HG02678 (cell line): Measurements from ENCODE around the gene TTC28.
"Not testable (repeated sequence)": the region's sequence is repeated elsewhere in the genome, so short reads cannot be mapped to it uniquely, and the experiment has no call there.

Source experiments
- ATAC-seq: cut with Tn5 transposase; IDR thresholded peaks from one replicate; pipeline ENCODE4 v1.9.1; 2021; ENCODE audit warnings: mild to moderate bottlenecking, moderate library complexity; ENCODE audit not compliant: unreplicated experiment

The TTC28 gene

DNA sequence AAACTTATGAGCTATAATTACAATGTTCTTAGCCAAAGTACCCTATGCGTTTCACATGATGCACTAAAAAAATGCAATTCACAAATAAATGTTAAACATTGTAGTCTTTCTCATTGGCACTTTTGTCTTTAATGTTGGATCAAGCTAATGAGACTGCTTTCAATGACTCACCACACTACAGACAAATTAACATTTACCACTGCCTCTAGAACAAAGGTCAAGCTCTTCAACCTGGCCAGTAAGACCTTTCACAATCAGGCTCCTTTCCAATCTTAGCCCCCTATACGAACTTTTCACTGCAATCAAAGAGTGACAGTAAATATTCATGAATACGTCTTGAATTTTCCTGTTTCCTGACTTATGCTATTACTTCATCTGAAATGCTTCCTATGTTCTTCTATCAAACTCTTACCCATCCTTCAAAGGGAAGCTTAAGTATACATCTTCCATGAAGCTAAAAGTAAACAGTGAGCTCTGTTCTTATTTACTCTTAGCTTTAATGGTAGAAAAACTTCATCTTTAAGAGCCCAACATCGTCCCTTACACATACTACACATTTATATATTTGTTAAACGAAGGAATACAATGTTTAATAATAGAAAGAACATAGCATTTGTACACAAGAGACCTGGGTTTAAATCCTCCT is 433.9 kb downstream of the TTC28 start:
- no peak for ATAC-seq

DNA sequence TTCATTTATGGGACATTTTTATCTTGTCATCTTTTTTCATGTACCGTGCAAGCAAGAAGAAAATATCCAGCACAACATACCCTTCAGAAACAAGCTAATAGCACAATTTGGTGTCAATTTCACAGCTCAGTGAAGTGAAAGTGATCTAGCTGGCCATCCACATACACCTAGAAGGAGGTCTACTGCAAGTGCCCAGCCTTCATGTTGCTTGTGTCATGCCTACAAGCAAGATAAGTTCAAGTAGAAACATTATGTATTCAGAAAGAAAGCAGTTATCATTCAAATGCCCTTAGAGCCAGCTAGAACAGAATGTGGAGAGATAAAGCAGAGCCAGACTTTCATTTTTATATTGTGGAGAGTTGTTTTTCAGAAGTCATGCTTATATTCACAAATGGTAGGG is 434.9 kb downstream of the TTC28 start:
- no peak for ATAC-seq

DNA sequence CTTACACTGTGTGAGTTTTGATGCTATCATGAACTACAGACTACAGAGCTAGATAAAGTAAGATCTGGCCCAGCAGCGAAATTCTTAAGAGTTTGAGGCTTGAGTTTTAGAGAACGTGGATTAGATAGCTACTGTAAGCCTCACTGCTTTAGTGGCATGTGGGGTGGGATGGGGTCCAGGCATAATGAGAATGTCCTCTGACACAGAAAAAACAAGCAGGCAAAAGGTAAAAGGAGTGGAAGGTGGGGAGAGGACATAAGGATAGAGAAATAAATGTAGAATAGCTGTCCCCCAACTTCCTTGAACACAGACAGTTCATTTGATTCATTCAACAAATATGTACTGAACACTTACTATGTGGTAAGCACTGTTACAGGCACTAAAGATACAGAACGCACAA is 436.1 kb downstream of the TTC28 start:
- ATAC-seq, result no peak

DNA sequence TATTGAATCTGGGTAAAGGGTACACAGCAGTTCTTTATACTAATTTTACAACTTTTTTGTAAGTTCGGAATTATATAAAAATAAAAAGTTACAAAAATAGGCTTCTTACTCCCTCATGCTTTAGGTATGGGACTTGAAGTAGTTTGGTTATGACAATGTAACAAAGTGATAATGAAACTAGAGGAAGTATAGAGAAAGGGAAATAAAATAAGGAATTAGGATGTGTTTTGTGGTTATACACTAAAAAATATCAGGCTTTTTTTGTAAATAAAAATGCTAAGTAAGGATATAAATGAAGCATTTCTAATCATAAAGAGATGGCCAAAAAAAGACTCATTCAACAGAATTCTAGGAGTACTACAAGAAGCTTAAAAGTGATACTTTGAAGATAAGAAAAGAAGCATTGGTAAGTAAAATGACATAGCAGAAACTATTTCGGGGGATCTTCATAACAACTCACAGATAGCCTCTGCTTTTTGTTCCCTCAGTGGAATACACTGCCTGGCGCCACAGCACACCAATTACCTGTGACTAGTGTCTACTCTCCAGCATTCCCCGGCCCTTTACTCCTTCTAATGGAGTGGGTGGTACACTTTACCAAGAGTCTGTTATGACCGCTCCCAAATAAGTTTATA is 437.9 kb downstream of the TTC28 start:
- ATAC-seq, result no peak

DNA sequence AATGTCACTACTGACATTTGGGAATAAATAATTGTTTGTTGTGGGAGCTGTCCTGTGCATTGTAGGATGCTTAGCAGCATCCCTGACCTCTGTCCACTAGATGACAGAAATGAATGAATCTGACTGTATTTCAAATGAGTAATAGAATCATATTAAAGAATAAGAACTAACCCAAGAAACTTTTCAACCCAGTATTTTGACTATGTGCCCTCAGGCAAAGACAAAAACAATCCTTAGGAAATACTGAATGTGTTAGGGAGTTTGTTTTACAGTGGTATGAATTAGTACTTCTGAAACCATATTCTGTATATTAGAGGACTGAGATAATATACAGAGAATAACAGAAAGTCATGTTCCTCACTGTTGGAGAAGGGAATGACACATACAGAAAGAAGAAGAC is 439.7 kb downstream of the TTC28 start:
- ATAC-seq, result no peak

DNA sequence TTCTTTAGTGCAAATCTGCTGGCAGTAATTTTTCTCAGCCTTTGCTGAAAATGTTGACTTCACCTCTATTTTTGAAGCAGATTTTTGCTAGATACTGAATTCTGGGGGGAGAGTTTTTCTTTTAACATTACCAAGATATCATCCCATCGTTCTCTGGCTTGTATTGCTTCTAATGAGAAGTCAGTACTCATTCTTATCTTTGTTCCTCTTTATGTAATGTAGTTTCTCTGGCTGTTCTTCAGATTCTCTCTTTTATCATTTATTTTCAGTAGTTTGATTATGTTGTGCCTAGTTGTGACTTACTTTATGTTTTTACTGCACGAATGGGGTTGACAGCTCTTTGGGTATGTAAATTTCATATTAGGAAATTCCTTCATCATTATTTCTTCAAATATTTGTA is 441.9 kb downstream of the TTC28 start:
- no peak for ATAC-seq

DNA sequence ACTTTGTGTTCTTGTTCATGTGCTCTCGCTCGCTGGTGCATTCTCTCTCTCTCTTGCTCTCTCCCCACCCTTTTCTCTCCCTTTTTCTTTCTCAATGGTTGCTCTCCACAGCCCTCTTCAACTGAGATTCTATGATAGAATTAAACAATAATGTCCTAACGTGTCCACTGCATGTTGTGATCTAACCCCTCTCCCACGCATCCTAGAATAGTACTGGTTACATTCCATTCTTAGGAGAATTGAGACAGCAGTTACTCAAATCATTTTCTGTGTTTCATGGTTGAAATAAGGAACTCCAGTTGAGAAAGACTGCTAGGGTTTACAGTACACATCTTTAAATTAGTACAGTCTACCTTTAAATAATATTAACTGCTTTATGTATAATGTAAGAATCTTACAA is 442.5 kb downstream of the TTC28 start:
- no peak for ATAC-seq

DNA sequence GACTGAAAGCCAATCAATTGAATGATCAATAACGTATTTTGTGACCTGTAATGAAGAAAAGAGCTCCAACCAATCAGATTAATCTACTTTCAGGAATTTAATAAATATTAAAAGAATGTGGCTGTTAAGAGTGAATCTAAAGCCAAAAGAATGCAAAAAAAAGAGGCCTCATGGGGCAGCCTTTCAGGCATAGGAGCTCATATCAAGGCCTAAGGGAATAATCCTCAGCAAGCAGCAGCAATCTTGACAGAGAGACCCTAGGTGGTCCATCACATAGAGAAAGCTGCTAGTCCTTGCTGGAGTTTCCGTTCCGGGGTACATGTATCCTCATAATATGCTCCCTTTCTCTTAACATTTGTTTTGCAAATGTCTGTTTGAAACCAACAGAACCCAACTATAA is 447.4 kb downstream of the TTC28 start:
- no peak for ATAC-seq

DNA sequence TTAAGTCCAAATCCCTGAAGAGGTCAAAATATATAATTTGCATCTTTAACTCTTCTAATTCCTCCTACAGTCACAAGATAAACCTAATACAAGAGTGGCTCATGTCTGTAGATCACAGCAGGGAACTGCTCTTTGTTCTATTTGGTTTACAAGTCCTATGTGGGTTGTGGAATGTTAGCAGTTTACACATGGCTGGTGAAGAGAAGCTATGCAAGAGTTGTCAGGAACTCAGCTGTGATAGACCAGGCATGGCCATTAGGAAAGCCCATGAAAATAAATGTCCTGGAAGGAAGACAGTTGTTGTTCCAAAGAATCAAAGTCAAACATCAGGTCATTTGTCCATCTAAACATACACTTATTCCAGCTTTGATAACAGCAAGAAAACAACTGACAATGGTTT is 448.2 kb downstream of the TTC28 start:
- ATAC-seq, result no peak

DNA sequence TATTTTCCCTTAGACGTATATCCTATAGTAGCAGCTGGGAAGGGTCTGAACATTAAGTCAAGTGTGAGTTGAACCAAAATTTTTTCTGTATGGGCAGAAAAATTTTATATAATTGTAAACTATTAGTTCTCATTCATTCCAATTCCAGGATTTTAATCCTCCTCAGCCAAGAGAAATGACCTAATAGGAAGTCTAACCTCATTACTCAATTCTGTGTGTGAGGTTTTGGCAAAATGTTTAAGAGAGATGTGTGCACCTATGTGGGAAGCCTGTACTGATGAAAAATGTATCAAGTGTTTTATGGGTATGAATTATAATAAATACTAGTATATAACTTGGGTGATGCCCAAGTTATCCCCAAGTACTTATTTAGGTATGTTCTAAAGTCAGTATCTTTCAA is 449.0 kb downstream of the TTC28 start:
- ATAC-seq, result no peak

DNA sequence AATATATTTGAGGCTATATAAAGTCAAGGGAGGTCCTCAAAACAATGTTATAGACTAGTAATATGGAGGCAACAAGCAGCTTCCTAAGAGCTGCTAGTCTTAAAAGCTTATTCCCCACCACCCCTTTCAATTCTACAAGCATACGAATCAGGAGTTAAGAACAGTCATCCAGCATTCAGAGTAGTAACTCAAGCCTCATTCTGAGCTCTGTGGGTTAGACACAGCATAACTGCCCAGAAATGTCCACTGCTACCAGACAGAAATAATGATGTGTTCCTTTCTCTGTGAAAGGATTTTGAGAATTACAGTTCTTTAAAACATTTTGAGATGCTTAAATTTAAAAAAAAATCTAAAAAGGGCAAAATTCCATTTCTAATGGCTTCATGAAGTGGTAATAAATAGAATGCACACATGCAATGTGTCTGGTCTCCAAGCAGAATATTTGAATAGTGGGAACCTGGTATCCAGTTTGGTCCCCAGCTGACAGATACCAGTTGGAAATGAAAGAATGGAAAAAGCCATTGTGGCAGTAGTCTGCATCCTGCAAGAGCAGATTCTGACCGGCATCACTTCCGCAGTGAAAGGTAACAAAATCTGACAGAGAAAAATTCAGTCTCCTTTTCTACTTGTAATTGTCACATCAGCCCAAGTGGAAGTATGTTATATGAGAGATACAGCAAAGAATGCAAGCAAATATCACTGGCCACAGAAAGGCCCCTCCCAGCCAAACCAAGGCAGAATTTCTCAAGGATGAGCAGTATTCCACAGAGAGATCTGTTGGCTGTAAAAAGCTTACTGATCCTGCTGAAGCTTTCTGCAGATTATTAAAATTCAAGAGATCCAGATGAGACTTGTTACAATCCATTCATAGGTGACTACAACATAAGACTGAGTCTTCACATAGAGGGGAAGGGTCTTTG is 449.8 kb downstream of the TTC28 start:
- no peak for ATAC-seq

DNA sequence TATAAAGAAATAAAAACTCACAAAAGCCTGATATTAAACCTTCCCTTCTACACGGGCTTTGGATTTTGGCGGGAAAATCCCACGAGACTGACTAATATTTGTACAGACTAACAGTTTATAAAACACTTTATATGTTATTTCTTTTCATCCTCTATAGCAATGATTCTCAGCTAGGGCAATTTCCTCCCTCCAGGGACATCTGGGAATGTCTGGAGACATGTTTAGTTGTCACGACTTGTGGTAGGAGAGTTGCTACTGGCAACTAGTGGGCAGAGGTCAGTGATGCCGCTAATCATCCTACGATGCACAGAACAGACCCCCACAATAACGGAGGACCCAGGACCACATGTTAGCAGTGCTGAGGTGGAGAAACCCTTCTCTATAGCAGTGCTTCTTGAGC is 455.8 kb downstream of the TTC28 start:
- ATAC-seq, result no peak

DNA sequence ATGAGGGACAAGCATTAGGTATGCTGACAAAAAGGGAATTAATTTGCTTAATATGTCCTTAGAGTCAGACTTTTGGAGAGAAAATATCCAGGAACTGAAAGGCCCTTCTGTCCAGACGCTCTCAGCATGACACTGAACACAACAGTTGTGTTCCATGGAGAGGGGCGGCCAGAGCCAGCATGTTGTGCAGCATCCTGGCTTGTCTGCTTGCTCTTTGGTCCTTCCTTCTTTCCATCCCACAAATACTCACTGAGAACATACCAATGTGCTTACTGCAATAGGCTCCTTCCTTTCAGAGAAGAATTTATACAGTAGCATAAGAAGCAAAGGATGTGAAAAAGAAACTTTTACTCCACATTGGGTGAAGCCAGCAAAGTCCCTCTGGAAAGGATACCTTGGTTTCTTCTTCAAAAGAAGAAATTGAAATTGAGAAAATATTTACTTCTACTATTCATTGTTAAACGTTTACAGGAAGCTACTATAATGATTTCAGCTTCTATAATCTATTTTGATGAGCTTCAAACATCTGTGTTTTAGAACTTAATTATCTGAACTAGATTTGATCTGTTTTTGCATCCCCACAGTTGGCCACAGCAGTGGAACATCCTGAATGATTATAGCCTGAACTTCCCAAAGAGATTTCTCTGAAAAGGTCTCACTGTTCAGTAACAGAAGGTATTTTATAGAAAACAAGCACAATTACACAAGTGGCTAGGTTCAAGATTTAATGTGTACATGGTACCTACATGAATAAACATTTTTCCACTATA is 456.5 kb downstream of the TTC28 start:
- no peak for ATAC-seq

DNA sequence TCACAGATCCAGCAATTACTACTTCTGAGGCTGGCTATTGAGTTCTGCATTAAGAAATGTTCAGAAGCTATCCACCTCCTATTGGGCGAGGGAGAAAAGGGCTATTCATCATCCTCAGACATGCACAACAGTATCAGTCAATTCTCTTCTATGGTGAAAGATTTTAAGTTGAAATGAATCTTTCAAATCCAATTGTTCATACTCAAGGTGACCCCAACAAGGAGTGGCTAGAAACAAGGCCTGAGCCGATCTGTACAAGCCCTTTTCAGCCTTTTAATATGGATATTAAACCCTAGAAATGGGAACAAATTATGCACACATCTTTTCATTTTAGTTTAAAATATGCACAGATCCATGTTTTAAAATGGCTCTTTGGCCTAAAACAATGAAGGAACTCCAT is 457.1 kb downstream of the TTC28 start:
- no peak for ATAC-seq

DNA sequence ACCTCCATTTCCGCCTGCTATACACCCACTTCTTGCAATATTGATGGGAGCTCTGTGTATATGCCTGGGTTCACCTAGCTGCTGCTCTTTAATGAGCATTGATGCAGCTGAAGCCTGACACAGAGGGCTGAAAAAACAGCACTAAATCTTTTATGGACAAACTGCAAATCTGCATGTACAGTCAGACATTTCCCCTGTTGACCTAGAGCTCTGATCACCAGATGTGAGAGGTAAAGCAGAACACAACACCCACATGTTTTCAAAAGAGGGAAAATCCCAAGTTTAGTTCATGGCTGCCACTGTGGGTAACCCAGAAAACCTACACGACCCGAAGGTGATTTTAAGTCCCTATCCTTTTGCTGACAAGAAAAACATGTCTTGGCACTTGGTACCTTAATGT is 457.6 kb downstream of the TTC28 start:
- no peak for ATAC-seq

DNA sequence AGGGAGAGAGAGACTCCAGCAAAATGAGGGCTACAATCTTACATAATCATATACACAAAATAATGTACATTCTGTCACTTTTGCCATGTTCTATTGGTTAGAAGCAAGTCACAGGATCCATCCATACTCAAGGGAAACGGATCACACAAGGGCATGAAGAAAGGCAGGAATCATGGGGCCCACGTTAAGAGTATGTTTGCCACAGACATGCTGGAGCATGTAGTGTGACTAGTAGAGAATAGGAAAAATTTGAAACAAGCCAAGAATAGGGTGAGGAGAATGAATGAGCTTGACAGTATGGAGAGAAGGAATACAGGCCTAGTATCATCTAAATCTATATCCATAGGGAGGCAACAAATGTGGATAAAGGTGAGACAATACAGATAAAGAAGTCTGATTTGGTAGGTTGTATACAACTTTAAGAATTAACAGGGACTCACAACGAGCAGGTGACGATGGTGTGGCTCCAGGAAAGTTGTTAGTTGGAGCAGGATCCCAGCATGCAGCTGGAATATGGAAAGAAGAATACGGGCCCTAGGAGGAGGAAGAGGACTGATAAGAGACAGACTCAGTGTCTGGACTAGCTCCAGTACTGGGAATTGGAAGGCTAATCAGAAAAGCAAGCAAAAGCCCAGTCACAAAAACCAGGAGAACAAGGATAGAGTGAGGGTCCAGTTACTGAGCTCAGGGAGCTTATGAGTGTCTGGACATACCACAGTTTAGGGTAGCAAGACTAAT is 458.8 kb downstream of the TTC28 start:
- no peak for ATAC-seq

DNA sequence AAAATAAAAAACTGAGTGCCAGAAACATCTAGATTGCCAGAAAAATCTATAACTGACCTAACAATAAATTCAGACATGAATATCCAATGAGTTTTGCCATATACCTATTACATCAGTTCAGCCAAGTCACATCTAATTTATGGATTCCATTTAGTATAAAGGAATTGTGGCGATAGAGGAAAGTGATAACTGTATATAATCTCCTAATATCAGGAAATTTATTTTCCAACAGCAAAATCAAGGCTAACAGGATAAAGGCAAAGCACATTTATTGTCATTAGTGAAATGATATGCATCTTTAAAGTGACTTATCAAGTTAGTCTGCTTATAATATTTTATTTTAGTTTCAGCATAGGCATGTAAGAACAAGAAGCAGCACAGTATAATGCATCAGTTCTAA is 462.4 kb downstream of the TTC28 start:
- no peak for ATAC-seq

DNA sequence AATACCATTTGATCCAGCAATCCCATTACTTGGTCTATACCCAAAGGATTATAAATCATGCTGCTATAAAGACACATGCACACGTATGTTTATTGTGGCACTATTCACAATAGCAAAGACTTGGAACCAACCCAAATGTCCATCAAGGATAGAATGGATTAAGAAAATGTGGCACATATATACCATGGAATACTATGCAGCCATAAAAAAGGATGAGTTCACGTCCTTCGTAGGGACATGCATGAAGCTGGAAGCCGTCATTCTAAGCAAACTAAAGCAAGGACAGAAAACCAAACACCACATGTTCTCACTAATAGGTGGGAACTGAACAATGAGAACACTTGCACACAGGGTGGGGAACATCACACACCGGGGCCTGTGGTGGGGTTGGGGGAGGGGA is 464.9 kb downstream of the TTC28 start:
- ATAC-seq, result not testable (repeated sequence)

DNA sequence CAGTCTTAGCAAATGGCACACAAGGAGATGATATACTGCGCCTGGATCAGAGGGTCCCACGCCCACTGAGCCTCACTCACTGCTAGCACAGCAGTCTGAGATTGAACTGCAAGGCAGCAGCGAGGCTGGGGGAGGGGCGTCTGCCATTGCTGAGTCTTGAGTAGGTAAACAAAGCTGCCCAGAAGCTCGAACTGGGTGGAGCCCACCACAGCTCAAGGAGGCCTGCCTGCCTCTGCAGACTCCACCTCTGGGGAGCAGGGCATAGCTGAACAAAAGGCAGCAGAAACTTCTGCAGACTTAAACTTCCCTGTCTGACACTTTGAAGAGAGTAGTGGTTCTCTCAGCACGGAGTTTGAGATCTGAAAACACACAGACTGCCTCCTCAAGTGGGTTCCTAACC is 470.2 kb downstream of the TTC28 start:
- ATAC-seq, result not testable (repeated sequence)

DNA sequence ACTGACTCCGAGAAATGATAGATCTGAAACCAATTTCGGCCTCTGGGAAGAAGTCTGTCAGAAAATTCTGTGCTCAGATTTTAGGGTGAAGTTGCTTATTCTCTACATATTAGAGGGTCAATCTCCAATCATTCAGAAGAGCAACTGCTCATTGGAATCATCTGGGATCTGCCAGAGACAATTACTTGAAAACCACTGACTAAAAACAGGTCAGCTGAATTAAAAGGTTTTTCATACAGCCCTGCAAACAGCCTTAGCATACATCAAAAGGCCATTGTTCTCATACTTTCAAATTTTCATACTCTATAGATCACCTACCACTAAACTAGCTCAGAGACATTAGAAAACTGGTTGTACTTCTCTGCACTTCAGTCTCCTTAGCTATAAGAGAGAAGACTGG is 470.9 kb downstream of the TTC28 start:
- ATAC-seq, result no peak

DNA sequence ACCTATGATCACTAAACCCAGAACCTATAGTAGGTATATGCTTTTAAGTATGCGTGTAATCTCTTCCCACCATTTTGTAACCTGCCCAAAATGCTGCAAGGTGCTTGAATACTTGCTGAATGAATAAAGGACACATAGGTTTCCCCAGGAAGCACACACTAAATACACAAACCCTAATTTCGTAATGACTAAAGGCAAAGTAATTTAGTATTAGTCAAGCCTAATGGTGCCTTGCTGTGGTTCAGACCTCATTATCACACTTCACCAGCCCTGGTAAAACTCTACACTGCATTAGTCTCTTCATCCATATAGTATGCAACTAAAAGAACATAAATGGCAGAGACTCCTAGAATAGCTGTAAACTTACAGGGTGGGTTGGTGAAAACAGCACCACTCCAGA is 471.6 kb downstream of the TTC28 start:
- no peak for ATAC-seq
